Renal cortical epithelial cell (primary cell): ENCODE data around the gene KCNK16. TPM values are rescaled to one million over a fixed set of nuclear protein-coding genes. Genes with fewer than 3 reads are reported as not detected.

Experiments
- DNase-seq: peaks from one replicate; pipeline ENCODE4 v3.0.0-alpha.2; 2011; ENCODE audit warnings: low read depth
- total RNA-seq: library from RNA; depleted of rRNA; stranded (reverse); fragments of >200 nt; gene quantifications from 2 replicates; pipeline ENCODE4 v1.2.3, GENCODE V29; 2014

KCNK16 gene
- not detected in 2 replicates for total RNA-seq

- no peak for DNase-seq
These were observed at the start of gene KCNK16 for GRCh38 chr6:39322306-39322850. Gene KCNK16 (minus strand): TSS chr6:39322702. CDS start chr6:39322540, 162 bp downstream.

DNA sequence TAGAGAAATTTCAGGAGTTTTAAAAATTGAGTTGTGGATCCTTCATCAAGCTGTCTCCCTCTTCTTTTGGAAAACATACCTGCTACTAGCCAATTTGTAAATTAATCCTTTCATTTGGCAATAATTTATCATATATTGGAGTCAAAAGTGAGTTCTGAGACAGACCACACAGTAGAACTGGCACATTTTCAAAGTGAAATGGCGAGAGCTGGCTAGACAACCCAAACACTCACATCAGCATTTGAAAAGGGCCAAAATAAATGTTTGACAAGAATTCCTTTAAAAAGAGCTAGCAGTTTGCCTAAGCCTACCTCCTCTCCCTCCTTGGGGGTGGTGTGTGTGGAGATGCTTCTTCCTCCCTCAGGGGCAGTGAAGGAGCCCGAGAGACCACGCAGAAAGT, 47.9 kb upstream of the KCNK16 start:
- DNase-seq: no peak

- DNase-seq: no peak
These were observed 47.5 kb upstream of the KCNK16 start for GRCh38 chr6:39369987-39370386.

DNA sequence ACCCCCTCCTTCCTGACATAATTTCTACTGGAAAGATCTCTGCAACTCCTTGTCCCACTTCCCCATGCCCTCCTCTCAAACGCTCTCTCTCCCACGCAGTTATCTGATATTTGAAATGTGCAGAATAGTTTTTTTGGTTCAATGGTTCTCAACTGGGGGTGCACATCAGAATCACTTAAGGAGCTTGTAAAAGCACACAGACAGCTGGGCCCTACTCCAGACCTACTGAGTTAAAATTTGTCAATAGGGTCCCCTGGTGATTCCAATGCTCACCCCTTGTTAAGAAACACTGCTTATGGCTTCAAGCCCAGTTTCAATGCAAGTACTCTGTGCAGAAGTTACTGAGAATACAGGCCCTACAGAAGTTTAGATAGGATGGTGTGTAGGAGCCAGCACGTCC, 45.2 kb upstream of the KCNK16 start:
- no peak for DNase-seq

- no peak for DNase-seq
These were observed 44.6 kb upstream of the KCNK16 start for GRCh38 chr6:39366931-39367618.

DNA sequence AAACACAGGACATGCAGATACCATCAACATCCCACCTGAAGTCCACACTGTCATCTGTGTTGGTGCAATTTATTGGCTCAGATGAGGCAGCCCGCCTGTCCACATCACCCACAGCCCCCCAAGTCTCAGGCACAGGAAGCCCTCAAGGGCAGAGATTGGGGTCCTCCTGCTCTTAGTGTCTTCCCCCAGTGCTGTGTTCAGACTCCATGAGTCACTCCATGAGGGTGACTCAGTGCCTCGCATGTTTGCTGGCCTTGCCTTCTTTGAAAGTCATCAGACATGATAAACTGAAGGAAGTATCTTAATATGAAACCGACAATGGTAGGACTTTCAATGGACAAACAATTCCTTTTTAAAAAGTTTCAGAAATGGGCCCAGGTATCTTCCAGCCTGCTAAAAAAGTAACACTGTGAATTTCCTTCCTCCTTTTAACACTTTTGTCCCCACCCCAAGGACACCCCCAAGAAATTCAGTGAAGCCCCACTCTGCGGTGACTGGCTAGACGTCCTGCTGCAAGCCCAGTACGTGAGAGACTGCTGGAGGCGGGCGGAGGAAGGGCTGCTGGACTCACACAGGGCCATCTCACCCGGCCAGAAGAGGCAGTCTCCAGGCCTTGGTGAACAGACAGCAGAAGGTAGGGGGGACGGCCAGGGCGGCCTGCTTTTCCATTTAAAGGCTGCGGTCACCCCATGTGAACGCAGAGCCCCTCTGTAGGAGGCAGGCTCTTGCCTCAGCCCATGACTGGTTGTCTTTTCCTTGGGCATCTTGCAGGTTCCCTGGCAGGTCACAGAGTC, 43.0 kb upstream of the KCNK16 start:
- DNase-seq: peak; percentile 52

- DNase-seq: no peak
These were observed 40.8 kb upstream of the KCNK16 start for GRCh38 chr6:39363280-39363679.

DNA sequence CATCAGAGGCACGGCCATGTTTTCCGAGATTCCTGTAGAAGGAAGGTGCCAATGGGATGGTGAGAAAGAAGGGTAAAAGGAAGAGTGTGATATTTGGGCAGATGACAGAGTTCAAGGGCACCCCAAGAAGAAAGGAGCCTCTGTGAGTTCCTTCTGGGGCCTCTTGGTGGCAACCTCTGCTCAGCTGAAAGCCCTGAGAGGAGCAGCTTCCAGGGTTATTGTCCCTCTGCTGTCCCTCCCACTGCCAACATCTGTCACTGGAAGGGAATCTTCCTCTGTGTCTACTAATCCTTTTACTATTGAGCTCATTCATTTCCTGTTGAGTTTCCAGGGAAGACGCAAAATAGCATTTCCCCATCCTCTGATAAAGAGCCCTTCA, 40.0 kb upstream of the KCNK16 start:
- DNase-seq: no peak

- DNase-seq: peak; percentile 48
These were observed 39.4 kb upstream of the KCNK16 start for GRCh38 chr6:39361657-39362486.

- DNase-seq: no peak
These were observed 37.9 kb upstream of the KCNK16 start for GRCh38 chr6:39360378-39360777.

DNA sequence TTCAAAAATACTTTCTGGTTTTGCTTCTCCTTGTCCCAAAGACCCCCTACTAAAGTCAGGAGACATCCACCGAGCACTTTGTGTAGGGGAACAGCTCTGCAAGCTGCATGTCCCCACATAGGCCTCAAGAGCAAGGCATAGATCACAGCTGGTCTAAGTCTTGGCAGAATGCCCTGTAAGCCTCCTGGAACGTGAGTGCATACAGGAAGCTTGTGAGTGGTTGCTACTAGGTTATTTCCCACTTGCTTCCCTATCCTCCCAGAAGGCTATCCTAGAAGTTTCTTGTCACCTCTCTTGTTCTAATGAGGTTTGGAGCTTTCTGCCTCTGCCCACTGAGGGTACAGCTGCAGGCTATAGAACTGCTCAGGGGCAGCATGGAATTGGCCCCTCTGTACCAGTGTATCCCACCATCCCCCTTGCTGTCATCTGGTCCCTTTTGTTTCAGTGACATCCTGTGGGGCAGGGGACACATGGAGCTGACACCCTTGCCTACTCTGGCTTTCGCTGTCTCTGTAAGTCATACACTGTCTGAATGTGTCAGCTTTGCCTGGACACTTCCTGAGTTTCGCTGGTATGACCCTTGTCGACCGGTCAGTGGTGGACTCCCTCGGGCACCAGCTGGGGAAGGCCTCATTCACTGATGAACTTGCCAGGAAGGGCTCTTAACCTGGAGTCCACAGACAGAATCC, 35.6 kb upstream of the KCNK16 start:
- DNase-seq: peak; percentile 70

DNA sequence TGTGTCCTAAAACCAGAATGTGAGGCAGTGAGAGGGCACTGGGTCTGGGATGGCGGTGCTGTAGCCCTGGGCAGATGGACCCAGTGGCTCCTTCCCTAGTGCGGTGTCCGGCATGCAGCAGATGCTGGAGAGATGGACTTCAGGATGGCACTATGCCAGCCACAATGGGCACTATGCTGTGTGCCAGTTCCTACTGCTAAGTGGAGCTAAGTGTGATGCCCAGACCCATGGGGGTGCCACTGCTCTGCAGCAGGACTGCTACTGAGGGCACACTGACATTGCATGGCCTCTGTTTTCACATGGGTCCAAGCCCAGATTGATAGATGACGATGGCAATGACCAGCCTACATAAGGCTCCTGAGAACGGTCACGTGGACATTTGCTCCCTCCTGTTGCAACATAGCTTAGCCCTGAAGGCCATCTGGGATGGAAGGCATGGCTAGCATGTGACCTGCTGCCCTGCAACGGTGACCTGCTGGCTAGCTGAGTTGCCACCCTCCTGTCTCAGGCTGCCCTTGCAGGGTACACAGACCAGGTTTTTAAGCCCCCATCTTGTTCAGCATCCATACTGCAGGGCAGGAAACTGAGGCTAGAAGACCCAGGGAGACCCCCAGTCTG, 31.3 kb upstream of the KCNK16 start:
- no peak for DNase-seq

- no peak for DNase-seq
These were observed 28.4 kb upstream of the KCNK16 start for GRCh38 chr6:39350723-39351505.

DNA sequence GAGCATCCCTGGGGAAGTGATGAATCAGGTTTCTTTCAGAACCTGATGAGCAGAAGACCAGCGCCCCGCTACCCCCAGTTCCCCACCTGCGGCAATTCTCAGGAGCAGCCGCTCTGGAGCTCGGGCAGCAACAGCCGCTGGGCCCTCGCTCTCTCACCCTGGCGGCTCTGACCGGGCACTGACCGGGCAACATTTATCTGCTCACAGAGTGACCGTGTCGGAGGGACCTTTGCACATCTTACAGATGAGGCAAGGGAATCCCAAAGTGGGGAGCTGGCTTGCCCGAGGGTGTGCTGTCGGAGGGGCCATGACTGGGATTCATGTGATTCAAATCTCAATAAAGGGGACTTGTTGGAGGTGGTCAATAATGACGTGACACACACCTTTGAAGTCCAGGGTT, 26.2 kb upstream of the KCNK16 start:
- DNase-seq: no peak

- peak; percentile 43 for DNase-seq
These were observed 25.5 kb upstream of the KCNK16 start for GRCh38 chr6:39347906-39348585.

- peak; percentile 29 for DNase-seq
These were observed 24.7 kb upstream of the KCNK16 start for GRCh38 chr6:39347206-39347605.

DNA sequence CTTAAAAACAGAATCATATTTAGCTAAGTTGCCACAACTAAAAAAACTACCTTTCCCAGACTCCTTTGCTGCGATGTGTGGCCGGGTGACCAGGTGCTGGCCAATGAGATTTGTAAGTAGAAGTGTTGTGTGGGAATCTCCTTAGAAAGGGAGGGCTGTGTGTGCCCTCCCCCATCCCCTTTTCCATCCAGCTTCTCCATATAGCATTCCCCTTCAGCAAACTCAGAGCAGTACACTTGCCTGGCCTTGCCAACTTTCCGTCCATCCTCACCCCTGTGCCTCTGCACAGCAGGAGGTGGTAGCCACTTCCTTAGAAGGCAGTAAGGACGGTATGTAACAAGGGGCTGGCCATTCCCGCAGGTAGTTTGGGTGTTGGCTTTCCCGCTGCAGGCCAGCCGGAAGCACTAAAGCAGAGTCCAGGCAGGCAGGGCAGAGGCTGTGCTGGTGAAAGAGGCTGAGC, 22.3 kb upstream of the KCNK16 start:
- DNase-seq: no peak

GRCh38 chr6:39343396-39343870, 20.9 kb upstream of the KCNK16 start:
- DNase-seq: no peak

DNA sequence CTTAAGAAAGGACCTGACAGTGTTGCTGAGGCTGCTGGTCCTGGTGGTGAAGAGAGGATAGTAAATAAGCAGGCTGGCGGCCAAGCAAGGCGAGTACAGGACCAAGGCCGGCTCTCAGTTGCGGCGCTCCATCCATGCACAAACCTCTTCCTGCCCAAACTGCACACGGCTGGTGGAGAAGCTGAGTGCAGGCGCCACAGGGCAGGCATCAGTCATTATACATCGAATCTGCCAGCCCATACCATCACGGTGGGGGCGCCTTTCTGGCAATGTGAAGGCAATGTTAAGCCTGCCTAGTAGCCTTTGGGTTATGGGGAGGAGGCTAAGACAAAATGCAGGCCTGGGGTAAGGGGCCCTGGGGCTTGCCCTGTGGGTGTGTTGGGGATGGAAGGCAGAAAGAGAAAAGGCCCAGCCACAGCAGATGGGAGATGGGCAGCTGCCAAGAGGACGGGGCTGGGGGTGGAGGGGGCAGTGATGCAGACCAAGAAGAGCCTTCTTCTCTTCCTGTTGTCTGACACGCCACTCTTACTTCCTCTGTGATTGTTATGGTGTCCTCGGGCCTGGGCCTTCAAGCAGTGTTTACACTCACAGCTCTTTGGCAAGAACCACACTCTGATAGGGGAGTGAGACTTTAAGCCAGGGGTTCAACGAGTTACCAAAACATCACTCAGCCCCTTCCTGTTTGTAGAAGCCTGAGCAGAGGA, 20.3 kb upstream of the KCNK16 start:
- DNase-seq: no peak
